ENCODE measurements around the gene PRSS2.

DNA sequence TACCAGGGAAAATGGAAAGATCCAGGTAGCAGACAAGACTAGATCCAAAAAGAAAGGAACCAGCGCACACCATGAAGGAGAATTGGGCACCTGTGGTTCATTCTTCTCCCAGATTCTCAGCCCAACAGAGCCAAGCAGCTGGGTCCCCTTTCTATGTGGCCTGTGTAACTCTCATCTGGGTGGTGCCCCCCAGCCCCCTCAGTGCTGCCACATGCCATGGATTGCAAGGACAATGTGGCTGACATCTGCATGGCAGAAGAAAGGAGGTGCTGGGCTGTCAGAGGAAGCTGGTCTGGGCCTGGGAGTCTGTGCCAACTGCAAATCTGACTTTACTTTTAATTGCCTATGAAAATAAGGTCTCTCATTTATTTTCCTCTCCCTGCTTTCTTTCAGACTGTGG, 21.4 kb downstream of the PRSS2 start:
- TF ChIP-seq POLR2AphosphoS5 (IDR thresholded peaks at IDR 0.05; ENCODE audit: insufficient read depth in 1 of 2, low read depth in 1 of 2) (no peak), POLR2A (IDR thresholded peaks at IDR 0.05) (no peak)
- TF ChIP-seq, protein P1, sequence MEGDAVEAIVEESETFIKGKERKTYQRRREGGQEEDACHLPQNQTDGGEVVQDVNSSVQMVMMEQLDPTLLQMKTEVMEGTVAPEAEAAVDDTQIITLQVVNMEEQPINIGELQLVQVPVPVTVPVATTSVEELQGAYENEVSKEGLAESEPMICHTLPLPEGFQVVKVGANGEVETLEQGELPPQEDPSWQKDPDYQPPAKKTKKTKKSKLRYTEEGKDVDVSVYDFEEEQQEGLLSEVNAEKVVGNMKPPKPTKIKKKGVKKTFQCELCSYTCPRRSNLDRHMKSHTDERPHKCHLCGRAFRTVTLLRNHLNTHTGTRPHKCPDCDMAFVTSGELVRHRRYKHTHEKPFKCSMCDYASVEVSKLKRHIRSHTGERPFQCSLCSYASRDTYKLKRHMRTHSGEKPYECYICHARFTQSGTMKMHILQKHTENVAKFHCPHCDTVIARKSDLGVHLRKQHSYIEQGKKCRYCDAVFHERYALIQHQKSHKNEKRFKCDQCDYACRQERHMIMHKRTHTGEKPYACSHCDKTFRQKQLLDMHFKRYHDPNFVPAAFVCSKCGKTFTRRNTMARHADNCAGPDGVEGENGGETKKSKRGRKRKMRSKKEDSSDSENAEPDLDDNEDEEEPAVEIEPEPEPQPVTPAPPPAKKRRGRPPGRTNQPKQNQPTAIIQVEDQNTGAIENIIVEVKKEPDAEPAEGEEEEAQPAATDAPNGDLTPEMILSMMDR (IDR thresholded peaks at IDR 0.05) = no peak

Data from vagina (tissue), 2 donors.